H1 (cell line): ENCODE measurements around the gene PNLIP.

Experiments
- ATF2 ChIP-seq: IDR thresholded peaks from 2 replicates; pipeline ENCODE4 v1.6.1; 2012; ENCODE audit warnings: low read length, inconsistent platforms
- BACH1 ChIP-seq: IDR thresholded peaks from 2 replicates; pipeline ENCODE4 v1.6.1; 2012; ENCODE audit warnings: low read length, improper control_type of control experiment
- CHD1 ChIP-seq: IDR thresholded peaks from 2 replicates; pipeline ENCODE4 v1.6.1; 2012; ENCODE audit warnings: low read depth, low read length, improper control_type of control experiment
- CTCF ChIP-seq, 3 experiments: IDR thresholded peaks; 1 replicate in 2 of 3; 2 replicates in 1 of 3; pipeline versions ENCODE4 v1.5.1 to v1.6.1; 2011; ENCODE audit warnings: low read length in 3 of 3, mild to moderate bottlenecking in 3 of 3, inconsistent platforms in 2 of 3, low read depth in 1 of 3, moderate library complexity in 1 of 3; ENCODE audit not compliant: insufficient read depth in 1 of 3; ENCODE audit errors: control extremely low read depth in 1 of 3
- GABPA ChIP-seq: IDR thresholded peaks from 2 replicates; pipeline ENCODE4 v1.6.1; 2011; ENCODE audit warnings: mild to moderate bottlenecking, low read length, moderate library complexity, borderline replicate concordance; ENCODE audit not compliant: insufficient read depth
- JUND ChIP-seq: IDR thresholded peaks from 2 replicates; pipeline ENCODE4 v1.6.1; 2011; ENCODE audit warnings: mild to moderate bottlenecking, improper control_type of control experiment, low read length
- KDM1A ChIP-seq: fragments of 200-600, 300-600 bp; sonication (generic); IDR thresholded peaks from 2 replicates; pipeline ENCODE4 v1.7.1; 2016; ENCODE audit warnings: mild to moderate bottlenecking, low read length, borderline replicate concordance
- MAFK ChIP-seq: IDR thresholded peaks from 2 replicates; pipeline ENCODE4 v1.6.1; 2012; ENCODE audit warnings: low read depth, mild to moderate bottlenecking, improper control_type of control experiment, low read length
- MAX ChIP-seq: IDR thresholded peaks from 2 replicates; pipeline ENCODE4 v1.6.1; 2012; ENCODE audit warnings: inconsistent platforms
- POLR2A ChIP-seq, 2 experiments: IDR thresholded peaks; 1 replicate in 1 of 2; 2 replicates in 1 of 2; pipeline ENCODE4 v1.6.1; 2011; ENCODE audit warnings: low read depth in 2 of 2, low read length in 2 of 2, mild to moderate bottlenecking in 2 of 2; ENCODE audit errors: control extremely low read depth in 1 of 2
- TAF1 ChIP-seq: IDR thresholded peaks from 2 replicates; pipeline ENCODE4 v1.6.1; 2011; ENCODE audit warnings: mild to moderate bottlenecking, low read depth, low read length
- USF2 ChIP-seq: IDR thresholded peaks from 2 replicates; pipeline ENCODE4 v1.6.1; 2011; ENCODE audit warnings: low read length, improper control_type of control experiment

GRCh38 chr10:116545122-116545521 lies 609 bp upstream of the PNLIP start:
- no peak for TF ChIP-seq CHD1
- TF ChIP-seq MAFK, result no peak
- TF ChIP-seq CTCF (IDR thresholded peaks at IDR 0.05; ENCODE audit: control extremely low read depth in 1 of 3, insufficient read depth in 1 of 3, low read depth in 1 of 3, low read length in 3 of 3), result no peak
- no peak for TF ChIP-seq MAX
- TF ChIP-seq GABPA, result no peak
- TF ChIP-seq JUND, result no peak
- TF ChIP-seq KDM1A, result no peak
- TF ChIP-seq POLR2A (IDR thresholded peaks at IDR 0.05; ENCODE audit: control extremely low read depth in 1 of 2, low read depth in 2 of 2, low read length in 2 of 2), result no peak
- no peak for TF ChIP-seq BACH1
- TF ChIP-seq TAF1, result no peak
- TF ChIP-seq USF2, result no peak
- no peak for TF ChIP-seq ATF2
